NOMO-1 (cell line): ENCODE measurements around the gene ANXA9.

Experiments used
- DNase-seq, 2 experiments: peaks; one replicate each; lab custom pipeline; 2025; ENCODE audit not compliant: unreplicated experiment in 2 of 2; lab: John Stamatoyannopoulos, UW

Gene ANXA9

DNA sequence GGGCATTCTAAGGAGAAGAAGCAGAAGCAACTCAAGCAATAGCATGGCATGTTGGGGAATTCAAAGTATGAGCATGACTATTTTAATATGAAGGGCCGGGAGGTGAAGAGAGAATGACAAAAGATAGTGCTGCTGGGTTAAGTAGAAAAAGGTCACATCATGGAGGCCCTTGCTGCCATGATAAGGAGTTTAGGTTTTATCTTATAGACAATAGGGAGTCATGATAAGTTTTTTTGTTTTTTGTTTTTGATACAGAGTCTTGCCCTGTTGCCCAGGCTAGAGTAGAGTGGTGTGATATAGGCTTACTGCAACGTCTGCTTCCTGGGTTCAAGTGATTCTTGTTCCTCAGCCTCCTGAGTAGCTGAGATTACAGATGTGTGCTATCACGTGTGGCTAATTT is 57.4 kb downstream of the ANXA9 start:
- DNase-seq: no peak

DNA sequence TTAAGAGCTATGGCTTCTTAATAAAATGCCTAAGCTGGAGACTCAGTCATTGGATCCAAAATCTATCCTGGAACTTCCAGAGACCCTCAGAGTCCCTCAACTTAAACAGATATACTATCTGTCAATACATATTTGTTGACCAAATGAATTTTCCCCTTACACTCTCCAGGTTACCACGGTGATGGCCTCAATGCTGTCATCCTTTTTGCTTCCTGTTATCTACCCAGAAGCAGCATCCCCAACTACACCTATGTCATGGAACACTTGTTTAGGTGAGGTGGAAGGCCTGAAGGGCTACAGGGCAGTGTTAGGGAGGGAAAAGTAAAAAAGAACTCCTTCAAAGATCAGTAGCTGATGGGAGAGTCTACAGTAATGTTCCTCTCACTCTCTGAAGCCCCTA is 61.1 kb downstream of the ANXA9 start:
- no peak for DNase-seq
